HEK293T (cell line): ENCODE results near the gene RAPGEF1.

Source experiments
- ELF4 ChIP-seq: fragments of 450-650 bp; IDR thresholded peaks from 2 replicates; pipeline ENCODE4 v1.6.1; 2017; ENCODE audit warnings: antibody characterized with exemption
- FOXM1 ChIP-seq: fragments of 450-650 bp; IDR thresholded peaks from 2 replicates; pipeline ENCODE4 v1.6.1; 2017; ENCODE audit warnings: mild to moderate bottlenecking, borderline replicate concordance
- NFRKB ChIP-seq: fragments of 450-650 bp; IDR thresholded peaks from 2 replicates; pipeline ENCODE4 v1.6.1; 2016; ENCODE audit warnings: mild to moderate bottlenecking, moderate library complexity
- ZNF384 ChIP-seq: fragments of 450-650 bp; IDR thresholded peaks from 2 replicates; pipeline ENCODE4 v1.6.1; 2016

GRCh38 chr9:131773911-131774379 lies 34.1 kb upstream of the RAPGEF1 start:
- TF ChIP-seq NFRKB (no peak), ELF4 (no peak), ZNF384 (no peak), FOXM1 (no peak)
